Ishikawa (cell line): ENCODE measurements around the gene TLE1.

Source experiments
- CEBPB ChIP-seq: IDR thresholded peaks from 2 replicates; pipeline ENCODE4 v1.6.1; 2012
- CREB1 ChIP-seq: IDR thresholded peaks from 2 replicates; pipeline ENCODE4 v1.6.1; 2012; ENCODE audit warnings: low read depth
- EGR1 ChIP-seq: IDR thresholded peaks from 2 replicates; pipeline ENCODE4 v1.6.1; 2012
- EP300 ChIP-seq: IDR thresholded peaks from 2 replicates; pipeline ENCODE4 v1.6.1; 2012; ENCODE audit warnings: borderline replicate concordance
- FOXM1 ChIP-seq: IDR thresholded peaks from 2 replicates; pipeline ENCODE4 v1.6.1; 2012; ENCODE audit warnings: low read depth, borderline replicate concordance
- MAX ChIP-seq: IDR thresholded peaks from 2 replicates; pipeline ENCODE4 v1.6.1; 2012
- NFIC ChIP-seq: IDR thresholded peaks from 2 replicates; pipeline ENCODE4 v1.6.1; 2012
- RAD21 ChIP-seq: IDR thresholded peaks from 2 replicates; pipeline ENCODE4 v1.6.1; 2012; ENCODE audit warnings: low read depth
- REST ChIP-seq: IDR thresholded peaks from 2 replicates; pipeline ENCODE4 v1.6.1; 2012; ENCODE audit warnings: low read depth, mild to moderate bottlenecking
- TAF1 ChIP-seq: IDR thresholded peaks from 2 replicates; pipeline ENCODE4 v1.6.1; 2012; ENCODE audit warnings: low read depth, mild to moderate bottlenecking
- TCF12 ChIP-seq: IDR thresholded peaks from 2 replicates; pipeline ENCODE4 v1.6.1; 2012; ENCODE audit warnings: low read depth
- TEAD4 ChIP-seq: IDR thresholded peaks from 2 replicates; pipeline ENCODE4 v1.6.1; 2012
- USF1 ChIP-seq: IDR thresholded peaks from 2 replicates; pipeline ENCODE4 v1.6.1; 2012
- YY1 ChIP-seq: IDR thresholded peaks from 2 replicates; pipeline ENCODE4 v1.6.1; 2012; ENCODE audit warnings: low read depth
- ZBTB7A ChIP-seq: IDR thresholded peaks from 2 replicates; pipeline ENCODE4 v1.6.1; 2012; ENCODE audit warnings: low read depth

The TLE1 gene

GRCh38 chr9:81559197-81559596 is 130.2 kb downstream of the TLE1 start:
- TF ChIP-seq FOXM1 (no peak), CEBPB (no peak), TEAD4 (no peak), REST (no peak), CREB1 (no peak), USF1 (no peak), RAD21 (no peak), MAX (no peak), EGR1 (no peak), YY1 (no peak), ZBTB7A (no peak), NFIC (no peak), TAF1 (no peak), EP300 (no peak), TCF12 (no peak)

GRCh38 chr9:81558091-81558830 is 131.1 kb downstream of the TLE1 start:
- TF ChIP-seq FOXM1 (no peak), MAX (peak; percentile 33; the same call in 1 of the 2 replicates), NFIC (peak; percentile 33; the same call in 1 of the 2 replicates), USF1 (no peak)

GRCh38 chr9:81557452-81558090 is 131.8 kb downstream of the TLE1 start:
- TF ChIP-seq FOXM1 (no peak), NFIC (no peak), EP300 (no peak), TAF1 (no peak), RAD21 (no peak)

GRCh38 chr9:81556923-81557322 is 132.4 kb downstream of the TLE1 start:
- TF ChIP-seq TAF1, result no peak

- TF ChIP-seq NFIC (no peak), RAD21 (no peak), EP300 (no peak), REST (no peak), TEAD4 (no peak), CEBPB (no peak), TAF1 (no peak), FOXM1 (no peak), EGR1 (no peak), MAX (no peak), USF1 (no peak), YY1 (no peak), ZBTB7A (no peak), CREB1 (no peak), TCF12 (no peak)
These were observed 136.8 kb downstream of the TLE1 start for GRCh38 chr9:81552581-81552991.
